SIG-M5 treated with dmso at 0.1 percent for 504 hours (cell line): ENCODE results near the gene TET1.
"Not testable (repeated sequence)": the region's sequence is repeated elsewhere in the genome, so short reads cannot be mapped to it uniquely, and the experiment has no call there.

ENCODE experiments used
- DNase-seq: peaks from one replicate; lab custom pipeline; 2025; ENCODE audit not compliant: unreplicated experiment; lab: John Stamatoyannopoulos, UW

Gene TET1

GRCh38 chr10:68604441-68604840, 44.3 kb downstream of the TET1 start:
- DNase-seq, result no peak

DNA sequence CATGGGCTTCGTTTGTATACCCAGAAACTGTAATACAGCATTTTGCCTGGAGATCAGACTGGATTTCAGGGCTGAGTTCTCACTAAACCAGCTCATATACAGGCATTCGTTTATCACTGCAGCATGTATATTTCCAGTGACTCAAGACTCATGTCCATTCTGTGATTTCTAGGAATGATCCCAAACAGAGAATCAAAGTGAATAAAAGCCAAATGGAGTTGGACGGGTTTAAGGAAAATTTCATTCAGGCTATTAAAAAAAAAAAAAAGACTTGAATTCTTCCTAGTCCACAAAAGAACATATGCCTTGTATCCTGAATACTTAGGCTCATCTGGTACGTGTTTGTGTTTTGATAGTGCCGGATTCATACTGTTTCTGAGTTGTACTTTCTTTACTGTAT, 46.8 kb downstream of the TET1 start:
- DNase-seq, result no peak

GRCh38 chr10:68610023-68610422, 49.9 kb downstream of the TET1 start:
- DNase-seq, result not testable (repeated sequence)

DNA sequence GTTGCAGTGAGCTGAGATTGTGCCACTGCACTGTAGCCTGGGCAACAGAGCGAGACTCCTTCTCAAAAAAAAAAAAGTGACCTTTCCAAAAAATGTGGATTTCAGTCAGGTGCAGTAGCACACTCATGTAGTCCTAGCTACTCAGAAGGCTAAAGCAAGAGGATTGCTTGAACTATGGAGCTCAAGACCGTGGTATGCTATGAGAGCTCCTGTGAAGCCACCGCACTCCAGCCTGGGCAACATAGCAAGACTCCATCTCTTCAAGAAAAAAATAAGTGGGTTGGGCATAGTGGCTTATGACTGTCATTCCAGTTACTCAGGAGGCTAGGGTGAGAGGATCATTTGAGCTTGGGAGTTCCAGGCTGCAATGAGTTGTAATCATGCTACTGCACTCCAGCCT, 51.1 kb downstream of the TET1 start:
- no peak for DNase-seq

- DNase-seq, result not testable (repeated sequence)
These were observed 53.8 kb downstream of the TET1 start for GRCh38 chr10:68613974-68614373.

- not testable (repeated sequence) for DNase-seq
These were observed 57.6 kb downstream of the TET1 start for GRCh38 chr10:68617691-68618090.

- no peak for DNase-seq
These were observed 58.1 kb downstream of the TET1 start for GRCh38 chr10:68618234-68618633.

DNA sequence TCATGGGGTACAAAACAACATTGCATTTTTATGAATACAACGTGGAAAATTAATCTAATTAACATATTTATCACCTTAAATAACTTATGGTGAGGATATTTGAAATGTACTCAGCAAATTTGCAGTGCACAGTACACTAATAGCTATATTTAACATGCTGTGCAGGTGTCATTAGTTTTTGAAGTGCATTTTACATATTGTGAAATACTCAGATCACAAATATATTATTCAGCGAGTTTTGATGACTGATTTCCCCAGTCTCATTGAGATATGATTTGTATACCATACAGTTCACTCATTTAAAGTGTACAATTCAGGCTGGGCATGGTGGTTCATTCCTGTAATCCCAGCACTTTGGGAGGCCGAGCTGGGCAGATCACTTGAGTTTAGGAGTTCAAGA, 59.5 kb downstream of the TET1 start:
- no peak for DNase-seq

GRCh38 chr10:68625316-68625921, 65.3 kb downstream of the TET1 start:
- DNase-seq, result no peak

GRCh38 chr10:68628576-68629127, 68.5 kb downstream of the TET1 start:
- no peak for DNase-seq

- not testable (repeated sequence) for DNase-seq
These were observed 72.1 kb downstream of the TET1 start for GRCh38 chr10:68632271-68632560.

DNA sequence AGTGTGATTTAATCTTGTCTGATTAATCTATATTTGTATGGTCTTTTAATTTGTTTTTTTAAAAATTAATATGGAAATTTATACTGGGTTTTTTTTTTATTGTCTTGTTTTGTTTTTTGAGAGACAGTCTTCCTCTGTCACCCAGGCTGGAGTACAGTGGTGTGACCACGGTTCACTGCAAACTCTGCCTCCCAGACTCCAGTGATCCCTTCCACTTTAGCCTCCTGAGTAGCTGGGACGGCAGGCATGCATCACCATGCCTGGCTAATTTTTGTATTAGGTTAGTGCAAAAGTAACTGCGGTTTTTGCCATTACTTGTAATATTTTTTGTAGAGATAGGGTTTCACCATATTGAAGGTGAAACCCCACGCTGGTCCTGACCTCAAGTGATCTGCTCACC, 73.1 kb downstream of the TET1 start:
- DNase-seq, result no peak

GRCh38 chr10:68633816-68634466, 73.8 kb downstream of the TET1 start:
- no peak for DNase-seq

GRCh38 chr10:68636335-68636734, 76.2 kb downstream of the TET1 start:
- DNase-seq, result no peak

DNA sequence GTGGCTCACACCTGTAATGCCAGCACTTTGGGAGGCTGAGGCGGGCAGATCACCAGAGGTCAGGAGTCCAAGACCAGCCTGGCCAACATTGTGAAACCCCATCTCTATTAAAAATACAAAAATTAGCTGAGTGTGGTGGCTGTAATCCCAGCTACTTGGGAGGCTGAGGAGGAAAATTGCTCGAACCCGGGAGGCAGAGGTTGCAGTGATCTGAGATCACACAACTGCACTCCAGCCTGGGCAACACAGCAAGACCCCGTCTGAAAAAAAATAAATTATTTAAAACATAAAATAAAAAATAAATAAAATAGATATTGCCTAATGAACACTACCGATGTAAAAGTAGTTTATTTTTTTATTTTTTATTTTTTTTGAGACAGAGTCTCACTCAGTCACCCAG, 83.4 kb downstream of the TET1 start:
- not testable (repeated sequence) for DNase-seq

DNA sequence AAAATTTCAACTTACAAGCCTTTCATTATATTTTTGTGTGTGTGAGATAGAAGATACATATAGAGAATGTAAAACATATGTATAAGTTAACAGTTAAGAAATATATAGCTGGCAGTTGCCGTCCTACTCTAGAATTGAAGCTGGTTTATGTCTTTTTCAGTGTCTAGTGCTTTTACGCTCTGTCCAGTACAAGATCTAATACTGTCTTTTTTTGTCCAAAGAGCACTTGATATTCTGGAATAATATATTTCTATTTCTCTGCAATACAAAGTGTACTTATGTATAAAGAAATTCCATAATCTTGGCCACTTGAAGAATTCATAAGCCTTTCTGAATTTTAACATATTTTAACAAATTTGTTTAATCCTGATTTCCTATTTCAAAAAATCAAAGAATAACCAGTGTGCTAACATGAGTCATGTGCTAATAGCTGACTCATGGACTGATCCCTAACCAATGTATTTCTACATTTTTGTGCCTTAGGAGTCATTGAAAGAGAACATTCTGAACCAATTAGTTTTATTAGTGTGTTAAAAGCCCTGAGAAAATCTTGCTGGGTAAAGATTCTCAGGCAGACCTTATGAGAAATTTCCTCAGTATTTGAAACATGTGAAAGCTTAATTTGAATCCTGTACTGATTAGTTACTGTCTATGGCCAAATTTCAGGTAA, 87.7 kb downstream of the TET1 start:
- DNase-seq, result no peak

GRCh38 chr10:68655620-68656126, 95.5 kb downstream of the TET1 start:
- DNase-seq, result no peak

DNA sequence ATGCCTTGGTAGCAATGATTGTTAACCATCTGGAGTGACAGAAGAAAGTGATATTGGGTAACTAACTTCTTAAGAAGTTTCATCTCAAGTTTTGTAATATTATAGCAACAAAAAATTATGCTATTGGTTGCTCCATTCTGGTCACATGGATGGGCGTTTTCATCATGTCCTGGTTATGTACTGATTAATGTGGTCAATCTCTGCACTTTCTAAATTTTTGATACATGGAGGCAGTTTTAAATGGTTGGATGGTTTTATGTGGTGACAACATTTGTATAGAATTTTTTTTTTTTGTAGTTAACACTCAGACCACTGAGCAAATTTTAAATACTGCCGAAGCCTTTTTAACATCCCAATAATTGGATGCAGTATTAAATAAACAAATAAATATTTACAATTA, 105.7 kb downstream of the TET1 start:
- DNase-seq, result no peak

DNA sequence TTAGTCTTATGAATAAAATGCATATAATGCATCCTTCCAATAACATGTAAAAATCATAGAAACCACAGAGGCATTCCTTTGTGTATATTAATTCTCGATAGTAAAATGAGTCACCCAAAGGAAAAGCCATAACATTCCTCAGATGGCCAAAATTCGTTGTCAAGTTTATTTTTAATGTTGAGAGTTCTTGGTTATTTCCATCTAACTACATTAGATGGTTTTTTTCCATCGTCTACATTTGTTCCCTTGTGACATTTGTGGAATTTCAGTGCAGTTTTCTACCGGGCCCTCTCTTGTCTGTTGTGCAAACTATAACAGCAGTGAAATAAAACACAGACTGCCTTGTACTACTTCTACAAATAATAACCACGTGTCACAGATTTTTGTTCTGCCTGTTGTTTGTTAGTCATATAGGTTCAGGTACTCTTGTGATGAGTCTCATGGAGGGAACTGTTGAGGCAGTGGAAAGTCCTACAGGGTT, 106.2 kb downstream of the TET1 start:
- DNase-seq, result no peak

GRCh38 chr10:68668231-68668630, 108.1 kb downstream of the TET1 start:
- DNase-seq, result no peak

DNA sequence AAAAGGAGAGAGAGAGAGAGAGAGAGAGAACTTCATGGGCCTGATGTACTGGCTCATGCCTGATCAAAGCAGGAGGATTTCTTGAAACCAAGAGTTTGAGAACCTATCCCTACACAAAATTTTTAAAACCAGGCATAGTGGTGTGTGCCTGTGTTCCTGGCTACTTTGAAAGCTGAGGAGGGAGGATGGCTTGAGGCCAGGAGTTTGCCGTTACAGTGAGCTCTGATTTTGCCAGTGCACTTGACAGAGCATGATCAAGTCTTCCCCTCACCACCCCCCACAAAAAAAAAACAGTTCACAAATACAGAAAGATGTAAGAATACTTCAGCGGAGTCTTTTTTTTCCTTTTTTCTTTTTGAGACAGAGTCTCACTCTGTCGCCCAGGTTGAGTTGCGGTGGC, 108.8 kb downstream of the TET1 start:
- DNase-seq, result no peak

- DNase-seq, result no peak
These were observed 124.3 kb downstream of the TET1 start for GRCh38 chr10:68684413-68684812.
